Astrocyte of the cerebellum (primary cell): ENCODE measurements around the gene FANK1.

Source experiments
- DNase-seq: peaks from one replicate; pipeline ENCODE4 v3.0.0-alpha.2; 2011; ENCODE audit warnings: low read depth
- H3K4me3 ChIP-seq: 2 replicates; pipeline ENCODE4 v1.5.1; 2011; ENCODE audit warnings: mild to moderate bottlenecking, low read depth, low read length, moderate library complexity
- CTCF ChIP-seq: IDR thresholded peaks from 2 replicates; pipeline ENCODE4 v1.5.1; 2012; ENCODE audit warnings: low read length, low read depth, moderate library complexity, mild to moderate bottlenecking; ENCODE audit errors: missing control alignments
- in situ Hi-C: cut with HindIII; loops from 2 replicates; pipeline ENCODE4 v1.10.0; 2017; ENCODE audit warnings: low sequenced_read_pairs

Gene FANK1

GRCh38 chr10:125933693-125934092 lies 37.3 kb downstream of the FANK1 start:
- no peak overlapping the region for H3K4me3 ChIP-seq
- in situ Hi-C loops = no loop called here
- no peak for TF ChIP-seq CTCF
- no peak for DNase-seq

GRCh38 chr10:125936331-125936730 lies 40.0 kb downstream of the FANK1 start:
- H3K4me3 ChIP-seq = no peak overlapping the region
- in situ Hi-C loops = loop anchor here (5.0 kb wide), 2 partner anchors 41 to 64 kb away; no protein-coding TSS in a partner anchor
- peak; percentile 9 for DNase-seq
- no peak for TF ChIP-seq CTCF

GRCh38 chr10:125940515-125940914 lies 44.2 kb downstream of the FANK1 start:
- in situ Hi-C loops = no loop called here
- TF ChIP-seq CTCF = no peak
- DNase-seq = no peak

GRCh38 chr10:125951290-125951689 lies 54.9 kb downstream of the FANK1 start:
- in situ Hi-C loops = no loop called here
- H3K4me3 ChIP-seq = no peak overlapping the region
- no peak for DNase-seq
- no peak for TF ChIP-seq CTCF

More at GRCh38 chr10:125940515-125940914, 44.2 kb downstream of the FANK1 start:
- H3K4me3 ChIP-seq = no peak overlapping the region

GRCh38 chr10:125953778-125954385 lies 57.5 kb downstream of the FANK1 start:
- no peak overlapping the region for H3K4me3 ChIP-seq
- no peak for DNase-seq
- TF ChIP-seq CTCF = no peak
- in situ Hi-C loops = no loop called here

- DNase-seq = no peak
- no peak for TF ChIP-seq CTCF
- in situ Hi-C loops = no loop called here
- H3K4me3 ChIP-seq = no peak overlapping the region
These were observed 59.4 kb downstream of the FANK1 start for GRCh38 chr10:125955766-125956165.
